NT2/D1 (cell line): Measurements from ENCODE around the gene NUP62CL.

Experiments used
- DNase-seq: peaks from one replicate; pipeline ENCODE4 v3.0.0-alpha.2; 2011; ENCODE audit warnings: low read depth, low spot score
- H3K27me3 ChIP-seq: 2 replicates; pipeline ENCODE4 v1.6.0; 2011; ENCODE audit warnings: mild to moderate bottlenecking; ENCODE audit not compliant: insufficient read length, insufficient read depth
- H3K36me3 ChIP-seq: 2 replicates; pipeline ENCODE4 v1.6.1; 2011; ENCODE audit warnings: mild to moderate bottlenecking, low read length, mixed read lengths; ENCODE audit not compliant: insufficient read depth, insufficient read length
- H3K4me1 ChIP-seq: 2 replicates; pipeline ENCODE4 v1.5.1; 2011; ENCODE audit not compliant: insufficient read depth, insufficient read length
- H3K4me3 ChIP-seq: 2 replicates; pipeline ENCODE4 v1.5.1; 2011; ENCODE audit warnings: low read depth; ENCODE audit not compliant: insufficient read length
- H3K9ac ChIP-seq: 2 replicates; pipeline ENCODE4 v1.6.0; 2011; ENCODE audit warnings: low read depth; ENCODE audit not compliant: insufficient read length
- H3K9me3 ChIP-seq: 2 replicates; pipeline ENCODE4 v1.5.1; 2011; ENCODE audit warnings: mild to moderate bottlenecking, low read length; ENCODE audit not compliant: insufficient read depth
- SUZ12 ChIP-seq: IDR thresholded peaks from 2 replicates; pipeline ENCODE4 v1.6.1; 2011; ENCODE audit not compliant: insufficient read length, insufficient read depth; ENCODE audit errors: extremely low read depth
- YY1 ChIP-seq: IDR thresholded peaks from 2 replicates; pipeline ENCODE4 v1.6.1; 2011; ENCODE audit not compliant: insufficient read length, insufficient read depth
- ZNF274 ChIP-seq: IDR thresholded peaks from 2 replicates; pipeline ENCODE4 v1.6.1; 2011; ENCODE audit warnings: mild to moderate bottlenecking, low read depth, low read length

NUP62CL gene

DNA sequence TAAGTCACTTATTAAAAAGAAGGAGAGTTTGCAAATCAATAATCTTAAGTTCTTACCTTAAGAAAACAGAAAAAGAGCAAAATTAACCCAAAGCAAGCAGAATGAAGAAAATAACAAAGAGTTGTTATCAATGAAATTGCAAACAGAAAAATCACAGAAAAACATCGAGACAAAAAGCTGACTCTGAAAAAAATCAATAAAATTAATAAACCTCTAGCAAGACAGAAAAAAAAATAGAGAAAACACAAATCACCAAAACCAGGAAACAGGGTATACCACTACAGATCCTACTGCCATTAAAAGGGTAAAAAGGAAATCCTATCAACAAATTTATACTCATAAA, 70.3 kb downstream of the NUP62CL start:
- no peak for TF ChIP-seq SUZ12
- TF ChIP-seq ZNF274 = no peak
- TF ChIP-seq YY1 = no peak
- Histone ChIP-seq H3K4me3 (no peak overlapping the region), H3K27me3 (no peaks in the 10 kb centered on the region), H3K9ac (no peak overlapping the region), H3K36me3 (no peaks in the 10 kb centered on the region), H3K4me1 (no peaks in the 10 kb centered on the region), H3K9me3 (no peaks in the 10 kb centered on the region)
- DNase-seq = no peak

- no peak overlapping the region for H3K4me3 ChIP-seq
- H3K4me1 ChIP-seq = no peaks in the 10 kb centered on the region
- H3K9ac ChIP-seq = no peak overlapping the region
- no peaks in the 10 kb centered on the region for H3K9me3 ChIP-seq
- no peaks in the 10 kb centered on the region for H3K27me3 ChIP-seq
- DNase-seq = no peak
- no peaks in the 10 kb centered on the region for H3K36me3 ChIP-seq
- TF ChIP-seq SUZ12 = no peak
- no peak for TF ChIP-seq YY1
- no peak for TF ChIP-seq ZNF274
Observed at GRCh38 chrX:107135049-107135964, 70.9 kb downstream of the NUP62CL start.

DNA sequence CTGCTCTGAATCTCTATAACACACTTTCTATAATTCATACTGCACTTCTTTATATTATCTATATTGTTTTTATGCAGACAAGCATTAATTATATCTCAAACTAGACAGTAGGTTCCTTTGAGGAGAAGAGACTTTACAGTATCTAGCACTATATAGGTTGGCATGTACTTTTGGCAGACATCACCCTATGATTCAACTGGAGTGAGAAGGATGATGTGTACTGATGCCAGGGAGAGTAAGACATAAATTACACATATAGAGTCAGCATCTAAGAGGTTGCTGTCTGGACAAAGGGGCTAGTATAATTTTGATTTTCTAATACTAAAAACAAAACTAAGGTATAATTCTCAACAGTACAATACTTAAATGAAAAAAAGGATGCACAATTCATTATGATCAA, 82.5 kb downstream of the NUP62CL start:
- H3K36me3 ChIP-seq = no peaks in the 10 kb centered on the region
- H3K4me3 ChIP-seq = no peak overlapping the region
- H3K9me3 ChIP-seq = no peaks in the 10 kb centered on the region
- no peak for TF ChIP-seq ZNF274
- TF ChIP-seq YY1 = no peak
- no peak for TF ChIP-seq SUZ12
- H3K9ac ChIP-seq = no peak overlapping the region
- H3K27me3 ChIP-seq = no peaks in the 10 kb centered on the region
- DNase-seq = no peak
- H3K4me1 ChIP-seq = no peaks in the 10 kb centered on the region

DNA sequence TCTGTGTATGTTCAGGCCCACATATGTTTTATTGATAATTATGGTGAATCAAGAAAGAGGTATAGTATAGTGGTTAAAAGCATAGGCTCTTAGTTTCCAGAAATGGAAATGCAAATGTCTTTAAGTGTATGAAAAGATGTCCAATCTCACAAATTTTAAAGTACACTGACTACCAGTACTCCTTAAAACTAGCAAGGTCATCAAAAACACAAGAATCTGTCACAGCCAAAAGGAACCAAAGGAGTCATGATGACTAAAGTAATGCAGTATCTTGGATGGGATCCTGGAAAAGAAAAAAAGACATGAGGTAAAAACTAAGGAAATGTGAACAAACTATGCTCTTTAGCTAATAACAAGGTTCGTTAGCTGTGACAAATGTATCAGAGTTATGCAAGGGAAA, 87.0 kb downstream of the NUP62CL start:
- Histone ChIP-seq H3K27me3 (no peaks in the 10 kb centered on the region), H3K4me3 (no peak overlapping the region), H3K4me1 (no peaks in the 10 kb centered on the region), H3K9me3 (no peaks in the 10 kb centered on the region), H3K36me3 (peaks cover 24% of the 10 kb centered on the region), H3K9ac (no peak overlapping the region)
- TF ChIP-seq SUZ12 (no peak), YY1 (no peak), ZNF274 (no peak)
- no peak for DNase-seq

- Histone ChIP-seq H3K9me3 (no peaks in the 10 kb centered on the region), H3K4me3 (peak within 1 kb of the TSS; percentile 80), H3K4me1 (no peaks in the 10 kb centered on the region), H3K27me3 (no peaks in the 10 kb centered on the region), H3K36me3 (peaks cover 31% of the 10 kb centered on the region), H3K9ac (peak within 1 kb of the TSS; percentile 90)
- DNase-seq = peak; percentile 76
- no peak for TF ChIP-seq ZNF274
- TF ChIP-seq SUZ12 = no peak
- TF ChIP-seq YY1 = no peak
Observed at GRCh38 chrX:107118322-107119147, 87.7 kb downstream of the NUP62CL start, which contains the start of gene RBM41. Gene RBM41, minus strand, starts transcription at chrX:107118822. Its CDS starts 49 bp downstream, at chrX:107118773.

- H3K4me3 ChIP-seq = peak overlapping the region; percentile 80
- H3K9ac ChIP-seq = peak overlapping the region; percentile 90
- no peaks in the 10 kb centered on the region for H3K4me1 ChIP-seq
- peaks cover 37% of the 10 kb centered on the region for H3K36me3 ChIP-seq
- no peaks in the 10 kb centered on the region for H3K9me3 ChIP-seq
- no peak for DNase-seq
- no peaks in the 10 kb centered on the region for H3K27me3 ChIP-seq
- no peak for TF ChIP-seq SUZ12
- no peak for TF ChIP-seq YY1
Observed at GRCh38 chrX:107117993-107118321, 88.3 kb downstream of the NUP62CL start.

DNA sequence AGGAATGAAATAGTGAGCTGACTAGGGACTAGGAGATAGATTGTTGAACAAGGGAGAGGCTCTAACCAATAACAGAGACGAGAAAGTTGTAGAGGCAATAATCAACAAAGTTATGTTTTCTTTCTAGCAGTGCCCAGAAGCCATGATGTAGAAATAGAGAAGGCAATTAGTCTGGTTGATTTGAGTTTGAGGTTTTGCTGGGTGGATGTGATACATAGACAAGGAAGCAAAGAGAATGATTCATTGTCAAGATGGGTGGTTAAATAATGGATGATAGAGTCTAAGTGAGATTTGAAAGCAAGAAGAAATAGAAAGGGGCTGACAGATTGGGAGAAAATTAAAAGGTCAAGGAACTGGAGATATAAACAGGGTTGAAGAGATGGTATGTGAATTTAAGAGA, 98.8 kb downstream of the NUP62CL start:
- Histone ChIP-seq H3K4me1 (no peaks in the 10 kb centered on the region), H3K36me3 (peaks cover 27% of the 10 kb centered on the region), H3K4me3 (no peak overlapping the region), H3K9ac (no peak overlapping the region), H3K9me3 (no peaks in the 10 kb centered on the region), H3K27me3 (no peaks in the 10 kb centered on the region)
- no peak for TF ChIP-seq ZNF274
- no peak for TF ChIP-seq SUZ12
- no peak for TF ChIP-seq YY1
- no peak for DNase-seq
